ENCODE results near the gene ARHGDIA.
A peak's percentile ranks its signal among the peaks of the same experiment; 100 is the strongest.

Gene ARHGDIA

DNA sequence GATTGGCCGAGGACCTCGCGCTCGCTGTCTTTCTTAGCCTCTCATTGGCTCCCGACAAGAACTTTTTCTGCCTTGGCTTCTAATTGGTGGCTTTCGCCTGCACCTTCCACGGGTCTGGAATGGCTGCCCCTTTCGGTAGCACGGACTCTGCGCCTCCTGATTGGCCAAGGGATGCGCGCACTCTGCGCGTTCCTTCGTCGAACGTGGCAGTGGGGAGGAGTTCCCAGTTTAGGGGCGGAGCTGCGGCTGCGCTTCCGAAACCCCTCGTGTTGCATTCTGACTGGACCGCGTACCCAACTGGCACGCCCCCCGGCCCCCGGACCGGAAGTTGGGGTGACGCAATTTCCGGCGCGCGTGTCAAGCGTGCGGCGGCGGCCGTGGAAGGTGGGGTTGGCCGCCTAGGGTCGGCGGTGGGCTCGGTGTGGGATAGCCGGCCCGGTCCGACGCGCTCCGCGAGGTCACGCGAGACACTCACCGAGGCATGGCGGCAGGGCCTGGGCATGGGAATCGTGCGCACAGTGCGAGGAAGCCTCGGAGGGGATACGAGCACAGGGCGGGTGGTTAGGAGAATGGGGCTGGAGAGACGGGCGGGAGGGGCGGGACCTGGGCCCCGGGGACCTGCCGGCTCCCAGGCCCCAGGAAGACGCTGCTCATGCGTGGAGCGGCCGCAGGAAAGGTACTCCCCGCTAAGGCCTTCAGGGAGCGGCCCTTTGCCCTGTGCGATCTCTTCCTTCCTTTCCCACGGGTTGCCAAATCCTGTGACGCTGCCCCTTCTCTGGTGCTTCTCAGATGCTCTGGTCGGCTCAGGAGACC, 10.2 kb downstream of the ARHGDIA start:
- DNase-seq = peak; percentile 100

DNA sequence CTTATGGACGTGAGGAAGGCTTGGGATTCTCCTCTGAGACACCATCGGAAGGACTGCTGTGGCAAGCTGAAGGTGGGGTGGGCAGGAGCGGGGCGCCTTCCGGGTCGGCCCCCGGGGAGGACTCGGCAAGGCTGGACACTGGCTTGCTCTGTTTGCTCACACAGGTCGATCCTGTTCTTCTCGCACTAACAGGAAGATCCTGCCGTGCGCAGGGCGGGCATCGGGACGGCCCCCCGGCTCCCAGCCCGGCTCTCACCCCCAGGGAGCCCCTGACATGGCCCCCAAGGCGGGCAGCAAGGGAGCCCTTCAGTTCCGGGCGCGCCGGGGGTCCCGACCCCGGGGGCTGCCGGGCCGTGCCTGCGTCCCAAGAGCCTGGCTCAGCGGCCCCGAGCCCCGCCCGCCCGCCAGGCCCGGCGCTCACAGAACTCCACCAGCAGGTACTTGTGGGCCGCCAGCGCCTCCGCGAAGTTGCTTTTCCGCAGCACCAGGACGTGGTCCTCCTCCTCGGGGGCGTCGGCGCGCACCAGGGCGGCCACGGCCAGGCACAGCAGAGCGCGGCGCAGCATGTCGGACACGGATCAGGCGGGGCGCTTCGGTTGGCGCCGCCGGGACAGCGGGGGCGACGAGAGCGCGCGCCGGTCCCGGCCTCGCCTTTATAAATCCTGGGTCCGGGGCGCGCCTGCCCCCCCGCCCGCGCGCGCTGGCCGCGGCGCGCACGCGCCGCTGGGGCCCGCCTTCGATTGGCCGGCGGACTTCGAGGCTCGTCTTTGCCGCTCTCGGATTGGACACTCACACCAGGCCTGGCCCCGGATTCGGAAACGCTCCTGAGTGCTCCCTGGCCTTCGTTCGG, 11.0 kb downstream of the ARHGDIA start, which contains the start of gene P4HB:
TSS of gene P4HB (minus strand) at position 630 of the 850 bp plus-strand sequence. CDS start at position 566, 64 bp downstream.
- no peak for DNase-seq

DNA sequence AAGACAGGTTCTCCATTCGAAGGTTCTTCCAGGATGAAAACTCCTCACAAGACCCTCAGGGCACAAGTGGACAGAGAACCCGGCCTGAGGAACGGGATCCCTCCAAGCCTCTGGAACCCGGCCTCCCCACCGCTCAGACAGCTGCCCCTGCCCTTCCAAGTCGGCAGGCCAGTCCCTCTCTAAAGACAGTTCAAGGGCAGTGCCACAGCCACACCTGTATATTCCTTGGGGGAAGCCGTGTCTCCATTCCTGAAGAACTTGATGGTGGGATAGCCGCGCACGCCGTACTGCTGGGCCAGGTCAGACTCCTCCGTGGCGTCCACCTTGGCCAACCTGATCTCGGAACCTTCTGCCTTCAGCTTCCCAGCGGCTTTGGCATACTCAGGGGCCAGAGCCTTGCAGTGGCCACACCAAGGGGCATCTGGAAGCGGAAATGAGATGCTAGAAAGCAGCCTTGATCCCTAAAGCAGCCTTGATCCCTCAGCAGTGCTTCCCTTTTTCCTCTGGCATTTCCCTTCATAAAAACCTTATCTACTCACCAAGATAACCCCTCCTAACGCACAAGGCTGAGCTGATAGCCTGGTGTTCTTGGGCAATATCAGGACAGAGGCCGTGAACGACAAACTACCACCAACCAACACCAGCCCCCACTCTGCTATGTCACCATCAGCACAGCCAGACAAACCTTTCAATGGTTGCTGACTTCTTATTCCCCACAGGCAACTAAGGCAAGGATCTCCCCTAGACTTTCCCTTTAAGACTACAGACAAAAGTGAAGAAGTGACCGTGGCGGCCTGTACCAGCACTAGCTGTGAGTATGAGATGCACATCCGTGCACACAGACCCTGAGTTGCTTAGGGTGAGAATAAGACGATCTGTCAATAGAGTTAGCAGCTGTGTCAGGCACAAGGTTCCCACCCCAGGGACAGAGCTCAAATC, 11.9 kb downstream of the ARHGDIA start:
- DNase-seq = peak; percentile 68

DNA sequence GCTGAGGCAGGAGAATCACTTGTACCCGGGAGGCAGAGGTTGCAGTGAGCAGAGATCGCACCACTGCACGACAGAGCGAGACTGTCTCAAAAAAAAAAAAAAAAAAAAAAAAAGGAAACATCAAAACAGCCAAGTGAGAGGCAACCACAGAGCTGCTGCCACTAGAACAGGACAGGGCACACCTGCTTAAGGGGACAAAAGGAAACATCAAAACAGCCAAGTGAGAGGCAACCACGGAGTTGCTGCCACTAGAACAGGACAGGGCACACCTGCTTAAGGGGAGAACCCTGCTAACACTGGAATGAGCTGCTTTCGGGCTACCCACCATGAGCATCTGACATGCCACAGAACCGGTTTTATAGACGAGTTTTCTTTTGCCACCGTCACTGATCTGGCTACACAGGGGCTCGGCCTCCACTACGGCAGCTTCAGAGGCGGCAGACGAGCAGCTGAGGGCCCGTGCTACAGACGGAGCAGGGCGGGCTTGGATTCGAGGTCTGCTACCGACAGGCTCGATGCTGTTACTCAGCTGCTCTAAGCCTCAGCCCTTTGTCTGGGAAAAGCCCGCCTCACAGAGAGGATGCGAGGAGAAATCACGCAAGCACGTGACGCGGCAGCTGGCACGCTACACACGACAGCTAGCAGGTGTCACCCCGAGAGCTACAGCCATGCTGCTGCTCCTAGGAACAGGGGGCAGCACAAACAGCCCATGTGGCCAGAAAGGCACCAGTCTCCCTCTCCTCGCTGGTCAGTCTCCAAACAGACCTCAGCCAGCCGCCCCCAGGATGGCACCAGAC, 12.8 kb downstream of the ARHGDIA start:
- DNase-seq = no peak

DNA sequence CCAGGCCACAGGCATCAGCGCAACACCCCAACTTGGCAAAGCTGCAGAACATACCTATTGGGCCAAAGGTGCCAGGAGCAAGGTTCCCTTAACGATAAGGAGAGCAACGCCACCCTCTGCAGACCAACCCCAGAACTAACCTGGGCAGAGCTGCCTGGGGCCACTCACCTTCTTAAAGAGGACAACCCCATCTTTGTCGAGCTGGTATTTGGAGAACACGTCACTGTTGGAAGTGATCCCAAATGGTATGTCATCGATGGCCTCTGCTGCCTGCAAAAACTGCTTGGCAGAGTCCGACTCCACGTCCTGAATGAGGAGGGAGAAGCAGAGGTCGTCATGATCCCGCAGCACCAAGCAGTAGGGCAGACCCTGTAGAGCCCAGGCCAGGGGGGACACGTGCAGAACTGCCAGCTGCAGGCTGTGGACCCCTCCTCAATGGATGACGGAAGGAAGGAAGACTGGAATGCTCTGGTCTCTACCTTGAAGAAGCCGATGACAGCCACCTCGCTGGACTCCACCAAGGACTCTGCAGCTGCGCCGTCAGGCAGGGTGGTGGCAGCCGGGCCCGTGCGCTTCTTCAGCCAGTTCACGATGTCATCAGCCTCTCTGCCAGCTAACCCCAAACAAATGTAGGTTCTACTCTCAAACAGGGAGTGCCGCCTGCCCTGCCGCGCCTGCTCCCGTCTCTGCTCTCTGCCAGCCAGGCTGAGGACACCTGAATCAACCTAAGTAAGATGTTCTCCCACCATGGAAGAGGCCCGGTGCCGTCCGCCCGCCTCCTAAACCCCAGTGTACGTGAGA, 16.0 kb downstream of the ARHGDIA start:
- no peak for DNase-seq

DNA sequence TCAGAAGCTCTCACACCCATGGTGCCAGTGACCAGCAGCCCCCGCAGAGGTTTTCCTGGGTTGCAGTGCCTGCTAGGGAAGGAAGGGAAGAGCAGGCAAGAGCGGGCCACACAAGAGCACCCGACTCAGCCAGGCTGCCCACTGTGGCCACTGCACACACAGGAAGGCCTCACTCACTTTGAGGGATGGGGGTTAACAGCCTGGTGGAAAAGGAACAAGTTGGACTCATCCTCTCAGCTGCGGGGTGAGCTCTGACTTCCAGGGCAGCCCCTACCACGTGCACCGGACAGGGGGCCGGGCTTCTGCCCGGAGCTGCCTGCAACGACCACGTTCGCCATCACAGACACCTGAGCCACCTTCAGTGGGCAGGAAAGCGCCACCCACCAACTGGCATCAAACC, 18.9 kb downstream of the ARHGDIA start:
- no peak for DNase-seq

DNA sequence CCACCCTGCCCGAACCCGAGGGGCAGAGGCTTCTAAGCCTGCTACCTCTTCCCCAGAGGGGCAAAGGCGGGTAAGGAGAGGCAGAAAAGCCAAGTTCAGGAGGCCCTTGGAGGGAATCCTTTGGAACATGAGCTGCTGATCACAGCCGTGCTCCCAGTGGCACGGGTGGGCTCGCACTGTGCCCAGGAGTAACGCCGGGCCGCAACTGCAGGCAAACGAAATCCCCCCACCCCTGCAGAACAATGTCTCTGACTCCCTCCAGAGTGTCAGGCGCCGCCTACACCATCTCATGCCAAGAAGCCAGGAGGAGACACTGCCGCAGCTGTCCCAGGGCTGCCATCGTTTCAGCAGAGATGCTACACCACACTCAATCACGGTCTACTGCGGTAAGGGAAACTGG, 19.7 kb downstream of the ARHGDIA start:
- DNase-seq = no peak

DNA sequence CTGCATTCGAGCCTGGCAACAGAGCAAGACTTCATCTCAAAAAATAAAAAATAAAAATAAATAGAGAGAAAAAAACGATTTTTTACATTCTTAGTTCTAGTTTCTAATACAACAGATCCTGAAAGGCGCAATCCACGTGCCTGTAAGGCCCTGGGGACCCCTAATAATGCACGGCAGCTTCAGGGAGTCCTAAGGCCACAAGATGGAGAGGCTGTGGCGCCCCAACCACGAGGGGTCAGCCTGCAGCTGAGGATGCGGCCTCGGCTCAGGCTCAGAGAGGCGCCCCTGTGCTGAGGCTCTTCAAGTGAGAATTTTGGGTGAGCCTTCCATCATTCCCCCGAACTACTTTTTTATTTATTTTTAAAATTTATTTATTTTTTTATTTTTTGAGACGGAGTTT, 21.7 kb downstream of the ARHGDIA start:
- DNase-seq = no peak

DNA sequence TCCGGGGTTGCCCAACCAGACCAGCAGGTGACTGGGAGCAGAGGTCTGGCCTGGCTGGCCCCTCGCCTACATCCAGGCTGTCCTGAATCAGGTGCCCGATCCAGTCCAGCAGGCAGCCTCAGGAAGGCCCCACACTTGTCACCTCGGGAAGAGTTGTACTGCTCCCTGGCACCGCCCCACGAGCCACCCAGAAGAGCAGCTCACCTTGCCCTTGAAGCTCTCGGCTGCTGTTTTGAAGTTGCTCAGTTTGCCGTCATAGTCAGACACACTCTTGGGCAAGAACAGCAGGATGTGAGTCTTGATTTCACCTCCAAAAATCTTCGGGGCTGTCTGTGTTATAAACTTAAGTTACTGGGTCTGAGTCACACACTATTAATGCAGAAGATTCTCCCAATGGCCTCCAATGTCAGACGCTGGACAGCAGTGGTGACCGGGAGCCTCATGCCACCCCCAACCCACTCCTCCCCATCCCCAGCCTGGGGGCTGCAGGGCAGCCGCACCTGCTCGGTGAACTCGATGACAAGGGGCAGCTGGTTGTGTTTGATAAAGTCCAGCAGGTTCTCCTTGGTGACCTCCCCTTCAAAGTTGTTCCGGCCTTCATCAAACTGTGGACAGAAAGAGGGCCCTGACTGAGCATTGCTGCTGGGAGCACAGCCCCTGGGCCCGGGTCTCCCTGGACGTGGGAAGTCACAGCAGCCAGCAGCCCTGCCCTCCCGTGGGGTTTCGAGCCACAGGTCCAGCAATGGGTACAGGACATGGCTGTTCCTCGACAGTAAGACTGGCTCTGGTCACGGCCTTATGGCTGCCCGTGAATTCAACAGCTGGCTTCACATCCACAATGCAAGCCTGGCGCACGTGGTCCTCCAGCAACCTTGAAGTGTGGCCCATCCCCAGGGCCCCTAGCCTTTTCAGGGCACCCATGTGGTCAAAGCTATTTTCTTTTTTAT, 24.1 kb downstream of the ARHGDIA start:
- no peak for DNase-seq

DNA sequence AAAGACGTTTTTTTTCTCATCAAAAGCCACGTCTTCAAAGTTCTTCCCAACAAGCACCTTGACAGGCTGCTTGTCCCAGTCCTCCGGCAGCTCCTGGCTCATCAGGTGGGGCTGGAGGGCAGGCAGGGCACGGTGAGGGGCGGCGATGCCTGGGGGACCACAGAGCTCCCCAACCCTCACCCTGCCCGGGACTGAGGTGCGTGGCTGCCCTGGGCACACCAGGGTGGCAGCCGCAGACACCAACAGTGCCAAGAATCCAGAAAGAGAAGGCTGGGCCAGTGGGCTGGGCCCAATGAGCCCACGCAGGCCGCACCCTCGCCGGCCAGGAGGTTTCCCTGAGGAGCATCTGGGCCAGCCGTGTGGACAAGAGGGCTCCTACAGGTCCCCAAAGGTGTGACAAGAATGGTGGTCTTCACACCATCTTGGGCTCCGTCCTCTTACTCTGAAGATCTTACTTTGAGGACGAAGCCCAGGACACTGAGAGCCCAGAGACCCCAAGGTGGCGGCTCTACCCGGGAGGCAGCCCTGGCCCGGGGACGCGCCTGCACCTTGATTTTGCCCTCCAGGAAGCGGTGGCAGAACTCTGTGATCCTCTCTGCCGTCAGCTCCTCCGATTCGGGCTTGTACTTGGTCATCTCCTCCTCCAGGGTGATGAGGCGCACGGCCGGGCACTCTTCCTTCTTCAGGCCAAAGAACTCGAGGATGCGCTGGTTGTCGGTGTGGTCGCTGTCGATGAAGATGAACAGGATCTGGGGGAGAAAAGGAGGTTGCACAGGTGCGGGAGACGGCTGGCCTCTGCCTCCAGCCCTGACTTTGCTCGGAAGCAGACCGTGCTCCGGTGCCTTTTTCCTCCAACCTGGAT, 25.0 kb downstream of the ARHGDIA start:
- DNase-seq = no peak

DNA sequence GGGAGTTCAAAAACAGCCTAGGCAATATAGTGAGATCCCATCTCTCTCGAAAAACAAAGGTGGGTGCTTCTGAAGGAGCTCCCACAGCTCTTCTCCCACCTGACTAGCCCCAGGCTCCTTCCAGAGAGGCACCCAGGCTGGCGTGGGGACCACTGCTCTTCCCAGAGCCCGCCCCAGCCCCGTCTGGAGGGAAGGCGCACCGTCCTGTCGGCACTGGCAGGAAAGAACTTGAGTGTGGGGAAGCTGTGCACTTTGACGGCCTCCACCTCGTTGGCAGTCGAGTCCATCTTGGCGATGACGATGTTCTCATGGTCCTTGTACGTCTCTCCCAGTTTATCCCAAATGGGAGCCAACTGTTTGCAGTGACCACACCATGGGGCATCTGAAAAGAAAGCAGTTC, 25.8 kb downstream of the ARHGDIA start:
- DNase-seq = no peak

DNA sequence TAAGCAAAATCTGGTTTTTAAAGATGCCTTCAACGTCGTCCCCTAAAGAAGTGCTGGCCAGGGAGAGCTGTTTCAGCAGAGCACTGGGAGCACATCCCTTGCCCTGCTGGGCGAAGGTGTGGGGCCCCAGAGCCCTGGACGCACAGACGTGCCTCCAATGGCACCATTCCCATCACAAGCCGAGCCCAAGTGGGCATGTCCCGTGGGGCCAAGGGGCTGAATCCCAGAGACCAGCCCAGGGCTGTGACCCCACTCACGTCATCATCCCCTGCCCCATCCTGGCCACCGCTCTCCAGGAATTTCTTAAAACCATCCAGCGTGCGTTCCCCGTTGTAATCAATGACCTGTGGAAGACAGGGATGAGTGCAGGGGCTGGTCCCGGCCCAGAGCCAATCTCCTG, 26.2 kb downstream of the ARHGDIA start:
- DNase-seq = no peak

DNA sequence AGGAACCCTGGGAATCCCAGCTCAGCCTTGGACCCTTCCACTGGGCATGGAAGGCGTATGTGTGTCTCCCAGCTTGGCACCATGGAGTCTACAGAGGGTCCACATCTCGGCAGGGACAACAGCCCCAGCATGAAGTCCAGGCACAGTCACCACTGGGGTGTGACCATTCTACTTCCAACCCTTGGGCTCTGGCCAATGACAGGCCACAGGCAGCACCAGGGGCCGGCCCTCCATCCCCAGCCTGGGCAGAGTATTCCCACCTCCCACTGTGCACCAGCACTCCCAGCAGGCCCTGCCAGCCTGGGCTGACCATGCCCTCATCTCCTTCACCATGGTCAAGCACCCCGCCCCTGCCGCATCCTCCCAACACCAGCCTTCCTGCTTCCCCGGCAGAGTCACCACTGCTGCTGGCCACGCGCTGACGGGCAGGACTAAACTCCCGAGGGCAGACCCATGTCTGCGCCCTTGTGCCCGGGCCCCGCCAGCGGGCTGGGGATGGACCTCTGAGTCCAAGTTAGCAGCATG, 26.7 kb downstream of the ARHGDIA start:
- no peak for DNase-seq

DNA sequence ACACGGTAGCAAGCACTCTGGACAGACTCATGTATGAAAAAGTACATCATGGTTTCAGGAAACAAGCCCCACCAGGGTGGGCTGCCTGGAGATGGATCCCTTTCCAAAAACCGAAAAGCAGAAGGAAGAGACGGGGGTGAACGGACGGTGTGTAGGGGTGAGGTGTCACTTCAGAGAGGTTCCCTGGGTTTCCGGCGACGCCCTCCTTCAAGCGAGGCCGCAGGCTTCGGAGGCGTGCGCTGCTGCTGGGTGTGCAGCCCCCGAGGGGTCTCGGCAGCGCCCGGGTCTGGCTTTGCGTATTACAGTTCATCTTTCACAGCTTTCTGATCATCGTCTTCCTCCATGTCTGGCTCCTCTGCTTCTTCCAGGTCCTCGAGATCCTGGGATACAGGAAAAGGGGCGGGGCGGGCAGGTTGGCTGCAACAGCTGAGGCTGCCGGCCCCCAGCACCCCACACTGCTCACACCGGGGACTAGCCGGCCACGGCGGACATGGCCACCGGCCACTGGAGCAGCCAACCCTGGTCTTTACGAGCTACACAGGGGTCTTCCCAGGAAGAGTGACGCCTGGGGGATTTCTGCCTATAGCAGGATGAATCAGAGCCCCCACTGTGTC, 27.3 kb downstream of the ARHGDIA start:
- DNase-seq = no peak

DNA sequence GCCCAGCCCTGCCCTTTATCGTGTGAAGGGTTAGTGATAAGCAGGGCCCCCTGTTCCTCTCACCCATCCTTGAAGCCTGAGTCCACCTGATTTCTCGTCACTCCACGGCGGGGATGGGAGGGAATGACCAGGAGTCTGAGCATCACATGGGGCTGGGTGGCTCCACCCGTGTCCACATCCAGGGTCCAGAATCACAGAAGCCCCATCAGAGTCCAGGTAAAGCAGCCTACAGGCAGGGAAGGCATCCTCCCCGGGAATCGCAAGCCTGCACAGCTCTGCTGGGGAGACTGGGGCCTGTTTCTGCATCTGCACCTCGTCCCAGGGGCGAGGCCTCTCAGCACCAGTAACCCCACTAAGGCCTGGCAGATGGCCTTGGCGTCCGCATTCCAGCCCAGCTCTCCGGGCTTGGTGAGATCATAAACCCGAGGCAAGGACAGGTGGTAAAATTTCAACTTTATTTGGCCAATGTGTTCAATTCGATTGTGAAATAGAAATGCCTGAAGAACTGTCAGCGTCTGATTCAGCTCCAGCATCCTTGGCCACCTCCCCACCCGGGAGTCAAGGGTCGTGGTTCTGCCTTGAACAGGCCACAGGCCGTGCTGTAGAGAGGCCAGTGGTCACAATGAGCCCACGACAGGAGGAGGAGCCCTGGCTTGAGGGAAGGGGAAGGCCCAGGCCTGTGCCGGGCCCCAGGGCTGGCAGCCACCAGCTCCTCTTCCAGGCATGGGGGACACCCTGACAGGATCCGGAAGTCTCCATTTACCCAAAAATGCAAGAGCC, 28.2 kb downstream of the ARHGDIA start:
- DNase-seq = no peak

DNA sequence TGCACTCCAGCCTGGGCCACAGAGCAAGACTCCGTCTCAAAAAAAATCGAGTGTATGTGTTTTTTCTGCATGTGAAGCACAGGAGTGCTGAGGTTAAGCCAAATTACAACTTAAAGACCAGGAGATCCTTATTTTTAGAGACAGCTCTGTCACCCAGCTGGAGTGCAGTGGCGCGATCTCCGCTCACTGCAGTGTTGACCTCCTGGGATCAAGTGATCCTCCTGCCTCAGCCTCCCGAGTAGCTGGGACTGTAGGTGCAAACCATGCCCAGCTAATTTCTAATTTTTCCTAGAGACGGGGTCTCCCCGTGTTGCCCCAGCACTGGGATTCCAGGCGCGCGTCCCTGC, 28.8 kb downstream of the ARHGDIA start:
- no peak for DNase-seq

DNA sequence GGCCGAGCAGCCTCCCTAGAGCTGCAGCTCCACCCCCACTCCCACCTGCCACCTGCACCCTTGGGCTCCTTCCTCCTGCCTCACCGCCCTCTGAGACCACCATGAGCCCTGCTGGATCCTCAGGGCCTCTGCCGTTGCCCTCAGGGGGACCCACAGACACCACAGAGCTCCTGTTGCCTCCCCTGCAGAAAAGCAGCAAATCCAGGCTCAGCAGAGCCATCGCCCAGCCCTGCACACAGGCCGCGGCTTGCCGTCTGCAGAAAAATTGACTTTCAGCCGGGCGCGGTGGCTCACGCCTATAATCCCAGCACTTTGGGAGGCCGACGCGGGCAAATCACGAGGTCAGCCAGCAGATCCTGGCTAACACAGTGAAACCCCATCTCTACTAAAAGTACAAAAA, 29.3 kb downstream of the ARHGDIA start:
- DNase-seq = no peak
